ENCODE measurements around the gene RGP1. TPM values are rescaled to one million over a fixed set of nuclear protein-coding genes. Genes with fewer than 3 reads are reported as not detected.

Gene RGP1
- total RNA-seq, 3 donors from 2014 or later, result 46.5 to 55.7 (median 55.7) TPM

GRCh38 chr9:35732800-35733541 is 16.1 kb upstream of the RGP1 start:
- H3K36me3 ChIP-seq (ENCODE audit: low read depth), result peaks cover under 1% of the 10 kb centered on the region
- H3K9me3 ChIP-seq, result no peaks in the 10 kb centered on the region
- peak in 1 of 3 donors; percentile 56 for DNase-seq
- ATAC-seq, result peak; percentile 4
- peaks cover 47% of the 10 kb centered on the region for H3K4me1 ChIP-seq (ENCODE audit: low read depth)
- no peak for TF ChIP-seq CTCF (IDR thresholded peaks at IDR 0.05)
- intact Hi-C loops (cut with DNase I, micrococcal nuclease), result loop anchor here in 1 of 2 donors (5.0 kb wide), 1 partner anchor 76 kb away; the partner anchor contains the start of genes CCDC107 and RMRP
- peak overlapping the region; percentile 52 for H3K4me3 ChIP-seq

- H3K4me3 ChIP-seq, result no peak overlapping the region
- H3K36me3 ChIP-seq (ENCODE audit: low read depth), result peaks cover 9% of the 10 kb centered on the region
- no peaks in the 10 kb centered on the region for H3K9me3 ChIP-seq
- no peak for ATAC-seq
- no peak for DNase-seq
- H3K4me1 ChIP-seq (ENCODE audit: low read depth), result peaks cover 40% of the 10 kb centered on the region
- TF ChIP-seq CTCF (IDR thresholded peaks at IDR 0.05), result no peak
- intact Hi-C loops (cut with DNase I, micrococcal nuclease), result loop anchor here in 1 of 2 donors (5.0 kb wide), 1 partner anchor 77 kb away; the partner anchor contains the start of genes CCDC107 and RMRP
Measured at GRCh38 chr9:35734096-35734495, 15.0 kb upstream of the RGP1 start.

GRCh38 chr9:35736201-35736633 is 12.9 kb upstream of the RGP1 start:
- TF ChIP-seq CTCF (IDR thresholded peaks at IDR 0.05), result peak; percentile 58
- no peak overlapping the region for H3K4me3 ChIP-seq
- H3K9me3 ChIP-seq, result no peaks in the 10 kb centered on the region
- intact Hi-C loops (cut with DNase I, micrococcal nuclease), result no loop called here
- peak; percentile 23 for ATAC-seq
- peaks cover 23% of the 10 kb centered on the region for H3K4me1 ChIP-seq (ENCODE audit: low read depth)
- peaks cover 20% of the 10 kb centered on the region for H3K36me3 ChIP-seq (ENCODE audit: low read depth)
- peak in 2 of 3 donors; percentile 63 to 80 for DNase-seq

DNA sequence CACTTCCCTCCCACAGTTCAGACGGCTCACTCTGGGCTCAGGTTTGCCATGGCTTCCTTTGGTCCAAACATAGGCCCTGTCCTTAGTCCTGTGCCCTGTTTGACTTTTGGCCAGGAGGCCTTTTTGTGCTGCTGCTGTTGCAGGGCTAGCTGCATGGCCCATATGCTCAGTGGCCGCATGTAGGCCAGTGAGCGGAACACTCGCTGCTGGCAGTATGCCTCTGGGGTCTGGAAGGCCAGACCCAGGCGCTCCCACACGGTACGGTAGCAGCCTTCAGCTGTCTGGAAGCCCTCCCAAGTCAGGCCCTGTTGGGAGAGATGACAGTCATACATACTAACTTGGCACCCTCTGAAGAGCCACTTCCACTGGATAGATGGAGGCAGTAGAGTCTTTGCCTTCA is 11.9 kb upstream of the RGP1 start:
- H3K9me3 ChIP-seq, result no peaks in the 10 kb centered on the region
- H3K4me3 ChIP-seq, result no peak overlapping the region
- intact Hi-C loops (cut with DNase I, micrococcal nuclease), result no loop called here
- ATAC-seq (no peak), DNase-seq (no peak)
- H3K4me1 ChIP-seq (ENCODE audit: low read depth), result peaks cover 23% of the 10 kb centered on the region
- TF ChIP-seq CTCF (IDR thresholded peaks at IDR 0.05), result no peak
- peaks cover 20% of the 10 kb centered on the region for H3K36me3 ChIP-seq (ENCODE audit: low read depth)

DNA sequence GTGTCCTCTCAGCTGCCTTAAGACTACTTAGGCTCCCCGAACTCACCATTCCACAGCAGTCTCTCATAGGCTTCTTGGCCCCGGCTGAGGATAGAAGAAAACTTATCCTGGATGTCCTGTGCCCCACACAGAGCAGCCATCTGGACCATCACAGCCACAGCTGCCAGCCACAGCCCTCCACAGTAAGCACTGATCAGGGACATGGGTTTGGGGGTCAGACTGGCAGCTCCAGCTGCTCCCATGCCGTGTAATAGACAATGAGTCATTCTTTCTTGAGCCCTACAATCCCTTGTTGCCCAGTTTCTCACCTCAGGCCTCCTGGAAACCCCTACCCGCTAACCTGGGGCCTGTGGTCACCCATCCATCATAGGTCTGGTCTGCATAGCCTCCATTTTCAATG is 10.9 kb upstream of the RGP1 start:
- TF ChIP-seq CTCF (IDR thresholded peaks at IDR 0.05), result no peak
- DNase-seq (no peak), ATAC-seq (no peak)
- H3K4me3 ChIP-seq, result no peak overlapping the region
- H3K9me3 ChIP-seq, result no peaks in the 10 kb centered on the region
- peaks cover 20% of the 10 kb centered on the region for H3K36me3 ChIP-seq (ENCODE audit: low read depth)
- intact Hi-C loops (cut with DNase I, micrococcal nuclease), result no loop called here
- H3K4me1 ChIP-seq (ENCODE audit: low read depth), result peaks cover 20% of the 10 kb centered on the region
